A549 (cell line): ENCODE data around the gene BST2. TPM values are rescaled to one million over a fixed set of nuclear protein-coding genes. Genes with fewer than 3 reads are reported as not detected.
A peak's percentile ranks its signal among the peaks of the same experiment; 100 is the strongest.
"Not testable (repeated sequence)": the region's sequence is repeated elsewhere in the genome, so short reads cannot be mapped to it uniquely, and the experiment has no call there.

Experiments used
- ATAC-seq, 2 experiments: fragments of 200-7000 bp in 1 of 2; fragments of >200 bp in 1 of 2; cut with Nextera tagmentation in 1 of 2; cut with Tn5 transposase in 1 of 2; 3 replicates each; pipeline versions ENCODE4 v1.8.0 to v1.9.1; 2018 to 2020; ENCODE audit warnings: mild to moderate bottlenecking in 1 of 2, moderate library complexity in 1 of 2
- CTCF ChIA-PET: fragments of 300-600 bp; sonication (Branson Sonifier 250); formaldehyde crosslinking; extraction: SDS; loops from one replicate; lab custom pipeline; 2021; ENCODE audit warnings: antibody characterized with exemption, inconsistent platforms; lab: Yijun Ruan, JAX
- POLR2A ChIA-PET: fragments of 350-600 bp; formaldehyde crosslinking; extraction: SDS; loops from one replicate; lab custom pipeline; 2021; ENCODE audit warnings: antibody characterized with exemption, inconsistent platforms; lab: Yijun Ruan, JAX
- DNase-seq, 2 experiments: peaks; one replicate each; pipeline versions ENCODE4 v3.0.0 to v3.0.0-alpha.2; 2011 to 2016; ENCODE audit warnings: low read depth in 1 of 2, low spot score in 1 of 2
- FAIRE-seq: peaks from 2 replicates; lab custom pipeline; 2011; peaks lifted over from hg19 to GRCh38; lab: Jason Lieb, UNC
- H3K27ac ChIP-seq, 2 experiments: fragments of >200 bp; sonication (Bioruptor Twin); formaldehyde crosslinking; 3 replicates each; pipeline ENCODE4 v1.5.1; 2016 to 2017
- H3K4me1 ChIP-seq: fragments of >200 bp; sonication (Bioruptor Twin); formaldehyde crosslinking; 3 replicates; pipeline ENCODE4 v1.6.1; 2016
- H3K4me2 ChIP-seq: fragments of >200 bp; sonication (Bioruptor Twin); formaldehyde crosslinking; 3 replicates; pipeline ENCODE4 v1.6.1; 2016
- H3K4me3 ChIP-seq: fragments of >200 bp; sonication (Bioruptor Twin); formaldehyde crosslinking; 3 replicates; pipeline ENCODE4 v1.5.1; 2016
- H3K9me3 ChIP-seq: fragments of >200 bp; sonication (Bioruptor Twin); formaldehyde crosslinking; 3 replicates; pipeline ENCODE4 v1.6.1; 2016
- ATOH8 ChIP-seq: fragments of 250-450 bp; sonication (Bioruptor Pico); IDR thresholded peaks from 2 replicates; pipeline ENCODE4 v1.5.0; 2020; ENCODE audit warnings: low read depth, mild to moderate bottlenecking, moderate library complexity
- CHD2 ChIP-seq: fragments of 150-350 bp; IDR thresholded peaks from 2 replicates; pipeline ENCODE4 v1.6.1; 2014; ENCODE audit warnings: low read length; ENCODE audit not compliant: partially characterized antibody
- CTCF ChIP-seq: fragments of >200 bp; sonication (Bioruptor Twin); formaldehyde crosslinking; IDR thresholded peaks from 3 replicates; pipeline ENCODE4 v1.5.1; 2016
- E2F6 ChIP-seq: IDR thresholded peaks from 2 replicates; pipeline ENCODE4 v1.6.1; 2012; ENCODE audit warnings: low read depth, borderline replicate concordance
- EHF ChIP-seq: fragments of 250-450 bp; sonication (Bioruptor Pico); IDR thresholded peaks from 2 replicates; pipeline ENCODE4 v1.5.0; 2020; ENCODE audit warnings: mild to moderate bottlenecking
- EHMT2 ChIP-seq: fragments of 200-600 bp; sonication (generic); IDR thresholded peaks from 2 replicates; pipeline ENCODE4 v1.6.1; 2016; ENCODE audit warnings: antibody characterized with exemption, low read depth, mild to moderate bottlenecking, moderate library complexity
- EP300 ChIP-seq, 2 experiments: fragments of >200 bp; sonication (Bioruptor Twin); formaldehyde crosslinking; IDR thresholded peaks; 2 replicates in 1 of 2; 3 replicates in 1 of 2; pipeline ENCODE4 v1.6.1; 2016 to 2017
- GATA3 ChIP-seq: IDR thresholded peaks from 2 replicates; pipeline ENCODE4 v1.6.1; 2012; ENCODE audit warnings: borderline replicate concordance
- HDAC2 ChIP-seq: fragments of 200-600 bp; sonication (generic); IDR thresholded peaks from 2 replicates; pipeline ENCODE4 v1.6.1; 2016
- HEYL ChIP-seq: fragments of 250-450 bp; sonication (Bioruptor Pico); IDR thresholded peaks from 2 replicates; pipeline ENCODE4 v1.8.0; 2021; ENCODE audit warnings: mild to moderate bottlenecking, moderate library complexity
- MAX ChIP-seq: IDR thresholded peaks from 2 replicates; pipeline ENCODE4 v1.6.1; 2012
- MAZ ChIP-seq: fragments of 150-350 bp; IDR thresholded peaks from 2 replicates; pipeline ENCODE4 v1.6.1; 2014; ENCODE audit warnings: antibody characterized with exemption, low read depth, low read length, borderline replicate concordance
- MYC ChIP-seq: IDR thresholded peaks from 2 replicates; pipeline ENCODE4 v1.6.1; 2012; ENCODE audit warnings: mild to moderate bottlenecking, inconsistent platforms, low read length, improper control_type of control experiment, borderline replicate concordance
- NPAS2 ChIP-seq: fragments of 250-450 bp; sonication (Bioruptor Pico); IDR thresholded peaks from 2 replicates; pipeline ENCODE4 v1.8.0; 2022; ENCODE audit warnings: mild to moderate bottlenecking, moderate library complexity, borderline replicate concordance
- NR3C1 ChIP-seq: fragments of >200 bp; sonication (Bioruptor Twin); formaldehyde crosslinking; IDR thresholded peaks from 3 replicates; pipeline ENCODE4 v1.6.1; 2017
- POLR2A ChIP-seq: IDR thresholded peaks from 2 replicates; pipeline ENCODE4 v1.6.1; 2012; ENCODE audit warnings: mild to moderate bottlenecking, low read length
- POLR2AphosphoS2 ChIP-seq: conservative IDR thresholded peaks from 2 replicates; pipeline ENCODE4 v1.6.1; 2012; ENCODE audit warnings: low read length, improper control_type of control experiment, inconsistent platforms
- TP53 ChIP-seq: fragments of 250-450 bp; sonication (Bioruptor Pico); IDR thresholded peaks from 2 replicates; pipeline ENCODE4 v1.5.0; 2021; ENCODE audit warnings: mild to moderate bottlenecking, moderate library complexity
- USF2 ChIP-seq: fragments of 450-650 bp; IDR thresholded peaks from 2 replicates; pipeline ENCODE4 v1.6.1; 2014; ENCODE audit warnings: antibody characterized with exemption
- ZC3H11A ChIP-seq: fragments of 450-650 bp; IDR thresholded peaks from 2 replicates; pipeline ENCODE4 v1.6.1; 2014; ENCODE audit warnings: antibody characterized with exemption, mild to moderate bottlenecking
- ZFP36 ChIP-seq: fragments of 450-650 bp; IDR thresholded peaks from 2 replicates; pipeline ENCODE4 v1.6.1; 2014; ENCODE audit warnings: borderline replicate concordance; ENCODE audit not compliant: partially characterized antibody
- ZSCAN20 ChIP-seq: fragments of 250-450 bp; sonication (Bioruptor Pico); IDR thresholded peaks from 2 replicates; pipeline ENCODE4 v1.8.0; 2022; ENCODE audit warnings: mild to moderate bottlenecking, moderate library complexity
- WGBS: methylation state at CpG from one replicate; pipeline ENCODE4 v1.1.6; 2017; ENCODE audit errors: missing lambda C conversion rate; 5-methylcytosine and 5-hydroxymethylcytosine counted together
- polyA plus RNA-seq, 4 experiments: library from polyadenylated mRNA; depleted of rRNA in 3 of 4; stranded (reverse); fragments of >200 nt; fragmentation: RNase III in 1 of 4; extraction: RNeasy Plus Mini Kit Qiagen cat#74134 plus additional on column Dnase treatment in 1 of 4; gene quantifications; 2 replicates in 3 of 4; 3 replicates in 1 of 4; pipeline ENCODE4 v1.2.3, GENCODE V29; 2011 to 2017

Gene BST2
- polyA plus RNA-seq, 2 of the 4 experiments (the other 2 are of a cell fraction), result 0.12 to 0.26 TPM

- WGBS, result 65% methylated on average over 8 of the region's 8 CpGs
- no peak for ATAC-seq
- TF ChIP-seq CTCF, result no peak
- peak; percentile 47; the same call in 1 of the 2 replicates for TF ChIP-seq USF2
- Histone ChIP-seq H3K4me3 (no peak overlapping the region), H3K4me2 (no peak overlapping the region), H3K27ac (no peak overlapping the region), H3K9me3 (no peaks in the 10 kb centered on the region), H3K4me1 (no peaks in the 10 kb centered on the region)
- POLR2A ChIA-PET, result no interaction called here
- CTCF ChIA-PET, result no interaction called here
- DNase-seq, result no peak
- FAIRE-seq, result no peak
Measured at GRCh38 chr19:17370026-17370587, 35.3 kb downstream of the BST2 start.

- Histone ChIP-seq H3K4me3 (no peak overlapping the region), H3K4me2 (no peak overlapping the region), H3K9me3 (no peaks in the 10 kb centered on the region)
- DNase-seq (no peak), ATAC-seq (no peak), FAIRE-seq (no peak)
- CTCF ChIA-PET, result interaction anchor here (1.5 to 4.0 kb wide), 2 partner anchors 20 to 25 kb away, joined by 4 to 13 read pairs; no protein-coding TSS in a partner anchor
- TF ChIP-seq EHMT2, result no peak
- no peak for TF ChIP-seq GATA3
- no peak for TF ChIP-seq NPAS2 (CRISPR knock-in tag)
- no peak for TF ChIP-seq CHD2
- no peak for TF ChIP-seq ZC3H11A
- no peak for TF ChIP-seq EP300 (IDR thresholded peaks at IDR 0.05)
- TF ChIP-seq, all 56 proteins: peak for 0
- Histone ChIP-seq H3K27ac (no peak overlapping the region), H3K4me1 (no peaks in the 10 kb centered on the region)
- 94% methylated on average over 19 of the region's 22 CpGs for WGBS
- POLR2A ChIA-PET, result no interaction called here
Measured at GRCh38 chr19:17365361-17365760, 40.1 kb downstream of the BST2 start.

GRCh38 chr19:17363852-17364605 lies 41.4 kb downstream of the BST2 start:
- DNase-seq, H3K9me3 ChIP-seq, H3K4me1 ChIP-seq, POLR2A ChIA-PET, H3K4me2 ChIP-seq, FAIRE-seq, ATAC-seq, H3K4me3 ChIP-seq, H3K27ac ChIP-seq: not testable (repeated sequence)
- WGBS, result 65% methylated on average over 20 of the region's 20 CpGs
- CTCF ChIA-PET, result interaction anchor here (4.0 kb wide), 1 partner anchor 22 kb away, joined by 13 read pairs; no protein-coding TSS in a partner anchor

GRCh38 chr19:17359905-17360800 lies 45.3 kb downstream of the BST2 start:
- ATAC-seq, result peak in 1 of 2 experiments; percentile 34; a peak in 1 of 6 replicates
- no peak for FAIRE-seq
- 55% methylated on average over 5 of the region's 6 CpGs for WGBS
- CTCF ChIA-PET, result interaction anchor here (1.0 to 2.2 kb wide), 4 partner anchors 13 to 68 kb away, joined by 3 to 6 read pairs (median 4); partner anchors contain the start of gene CCDC194
- no peak overlapping the region for H3K4me2 ChIP-seq
- H3K9me3 ChIP-seq, result no peaks in the 10 kb centered on the region
- H3K27ac ChIP-seq, result peak overlapping the region in 1 of 2 experiments; percentile 52; a peak in 1 of 6 replicates
- TF ChIP-seq MYC, result no peak
- no peak for TF ChIP-seq ZFP36
- TF ChIP-seq HEYL (CRISPR knock-in tag), result no peak
- TF ChIP-seq EHF (CRISPR knock-in tag), result no peak
- no peak for TF ChIP-seq POLR2A
- TF ChIP-seq MAZ, result no peak
- no peak for TF ChIP-seq E2F6
- TF ChIP-seq ZSCAN20 (CRISPR knock-in tag), result no peak
- no peak for TF ChIP-seq TP53 (CRISPR knock-in tag)
- TF ChIP-seq ATOH8 (CRISPR knock-in tag), result no peak
- no peak for TF ChIP-seq HDAC2
- TF ChIP-seq NR3C1, result no peak
- TF ChIP-seq POLR2AphosphoS2, result no peak
- no peak for TF ChIP-seq MAX
- H3K4me3 ChIP-seq, result no peak overlapping the region
- POLR2A ChIA-PET, result no interaction called here
- peaks cover 19% of the 10 kb centered on the region for H3K4me1 ChIP-seq
- no peak for DNase-seq
